Activated B cell treated with CpG ODN at 0.5 μM for 24 hours (primary cell): ENCODE data around the gene SLFNL1. TPM values are rescaled to one million over a fixed set of nuclear protein-coding genes. Genes with fewer than 3 reads are reported as not detected.

Experiments
- ATAC-seq: fragments of 200-7000 bp; cut with Tn5 transposase; one replicate; pipeline ENCODE4 v1.10.0; 2021; ENCODE audit warnings: low read depth, mild to moderate bottlenecking, moderate library complexity
- CTCF ChIA-PET: fragments of 350-600 bp; sonication (Branson Sonifier 250); formaldehyde crosslinking; loops from one replicate; lab custom pipeline; 2021; ENCODE audit warnings: antibody characterized with exemption; lab: Charles Lee
- POLR2A ChIA-PET: fragments of 350-600 bp; sonication (Branson Sonifier 250); formaldehyde crosslinking; loops from one replicate; lab custom pipeline; 2021; ENCODE audit warnings: antibody characterized with exemption; lab: Charles Lee
- DNase-seq: peaks from one replicate; pipeline ENCODE4 v3.0.0; 2022
- H3K27ac Mint-ChIP-seq: one replicate; pipeline ENCODE4 v1.8.0; 2020; ENCODE audit warnings: mixed read lengths
- H3K27me3 Mint-ChIP-seq: one replicate; pipeline ENCODE4 v1.8.0; 2021; ENCODE audit warnings: mixed read lengths
- H3K36me3 Mint-ChIP-seq: one replicate; pipeline ENCODE4 v1.8.0; 2021; ENCODE audit warnings: low read depth, mixed read lengths
- H3K4me1 Mint-ChIP-seq: one replicate; pipeline ENCODE4 v1.8.0; 2021; ENCODE audit warnings: mixed read lengths
- H3K4me3 Mint-ChIP-seq: one replicate; pipeline ENCODE4 v1.8.0; 2020; ENCODE audit warnings: mild to moderate bottlenecking, mixed read lengths
- H3K9me3 Mint-ChIP-seq: one replicate; pipeline ENCODE4 v1.8.0; 2020; ENCODE audit warnings: mixed read lengths
- CTCF ChIP-seq: fragments of 200-600 bp; IDR thresholded peaks from one replicate; pipeline ENCODE4 v1.8.0; 2022; ENCODE audit warnings: antibody characterized with exemption, mild to moderate bottlenecking
- intact Hi-C: fragments of 100-400 bp; cut with micrococcal nuclease; formaldehyde crosslinking; loops from one replicate; pipeline ENCODE4 v1.15.1; 2024
- total RNA-seq: library from RNA; stranded (reverse); gene quantifications from 2 replicates; pipeline ENCODE4 v1.2.3, GENCODE V29; 2022

SLFNL1 gene
- total RNA-seq, 1 donor from 2014 or later = 0.47 TPM

DNA sequence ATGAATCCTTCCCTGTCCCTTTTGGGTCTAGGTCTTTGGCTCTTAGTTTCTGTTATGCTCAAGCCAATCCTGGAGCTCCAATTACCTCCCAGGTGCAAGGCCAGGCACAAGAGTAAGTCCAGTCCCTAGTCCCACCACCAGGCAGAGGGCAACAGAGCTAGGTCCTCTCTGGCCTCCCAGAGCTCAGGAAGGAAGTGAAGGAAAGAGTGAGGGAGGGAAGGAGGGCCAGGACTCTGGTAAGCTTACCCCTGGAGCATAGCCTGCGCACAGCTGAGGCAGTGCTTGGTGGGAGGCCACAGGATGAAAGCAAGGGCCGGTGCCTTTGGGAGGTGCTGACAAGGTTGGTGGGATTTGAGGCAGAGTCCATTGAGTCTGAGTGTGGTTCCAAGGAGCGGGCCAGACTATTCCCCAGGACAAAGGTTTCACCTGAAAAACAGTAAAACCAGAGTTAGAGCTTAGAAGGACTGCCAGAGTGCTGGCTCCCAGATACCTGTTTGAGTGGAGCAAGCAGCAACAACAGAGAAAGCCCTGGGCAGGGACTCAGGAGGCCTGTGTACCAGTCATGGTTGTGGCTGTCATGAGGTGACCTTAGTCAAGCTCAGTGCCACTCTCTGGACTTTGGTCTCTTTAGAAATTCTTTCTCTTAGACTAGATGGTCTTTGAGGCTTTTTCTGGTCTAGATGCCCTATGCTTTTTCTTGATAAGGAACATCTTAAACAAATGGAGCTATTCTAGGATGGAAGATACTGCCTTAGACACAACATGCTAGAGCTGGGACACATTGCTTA lies 15.8 kb upstream of the SLFNL1 start:
- intact Hi-C loops = no loop called here
- POLR2A ChIA-PET = no interaction called here
- ATAC-seq (no peak), DNase-seq (no peak)
- Mint-ChIP-seq H3K27me3 (no peaks in the 10 kb centered on the region), H3K4me1 (peaks cover 3% of the 10 kb centered on the region), H3K27ac (no peak overlapping the region), H3K9me3 (no peaks in the 10 kb centered on the region), H3K36me3 (peaks cover 42% of the 10 kb centered on the region), H3K4me3 (no peak overlapping the region)
- no peak for TF ChIP-seq CTCF
- CTCF ChIA-PET = interaction anchor here (0.6 to 0.7 kb wide), 2 partner anchors 380 to 431 kb away, joined by 3 to 4 read pairs; no protein-coding TSS in a partner anchor

GRCh38 chr1:41033272-41033671 lies 11.7 kb upstream of the SLFNL1 start:
- ATAC-seq (no peak), DNase-seq (no peak)
- ChIA-PET CTCF (no interaction called here), POLR2A (no interaction called here)
- intact Hi-C loops = no loop called here
- Mint-ChIP-seq H3K36me3 (peaks cover 47% of the 10 kb centered on the region), H3K4me3 (no peak overlapping the region), H3K27ac (no peak overlapping the region), H3K9me3 (no peaks in the 10 kb centered on the region), H3K27me3 (no peaks in the 10 kb centered on the region), H3K4me1 (no peaks in the 10 kb centered on the region)
- no peak for TF ChIP-seq CTCF

DNA sequence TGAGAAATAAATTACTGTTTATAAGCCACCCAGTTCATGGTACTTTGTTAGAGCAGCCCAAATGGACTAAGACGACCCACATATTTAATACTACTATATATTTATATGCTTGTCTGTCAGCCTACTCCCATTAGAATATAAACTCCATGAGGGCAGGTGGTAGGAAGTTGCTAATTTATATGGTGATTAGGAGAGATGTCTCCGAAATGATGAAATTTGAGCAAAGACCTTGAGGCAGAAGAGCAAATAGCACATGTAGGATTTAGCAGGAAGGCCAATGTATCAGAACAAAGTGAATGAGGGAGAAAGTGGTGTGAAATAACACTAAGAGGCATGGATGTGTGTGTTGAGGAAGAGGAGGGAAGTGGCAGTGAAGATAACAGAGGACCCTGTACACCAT lies 10.6 kb upstream of the SLFNL1 start:
- intact Hi-C loops = no loop called here
- Mint-ChIP-seq H3K27me3 (no peaks in the 10 kb centered on the region), H3K4me1 (peaks cover 3% of the 10 kb centered on the region), H3K9me3 (no peaks in the 10 kb centered on the region), H3K4me3 (no peak overlapping the region), H3K27ac (no peak overlapping the region), H3K36me3 (peaks cover 52% of the 10 kb centered on the region)
- ATAC-seq (no peak), DNase-seq (no peak)
- POLR2A ChIA-PET = no interaction called here
- no peak for TF ChIP-seq CTCF
- CTCF ChIA-PET = no interaction called here

- Mint-ChIP-seq H3K36me3 (peaks cover 56% of the 10 kb centered on the region), H3K4me1 (peaks cover 12% of the 10 kb centered on the region), H3K27me3 (no peaks in the 10 kb centered on the region), H3K4me3 (no peak overlapping the region), H3K27ac (no peak overlapping the region), H3K9me3 (no peaks in the 10 kb centered on the region)
- CTCF ChIA-PET = no interaction called here
- POLR2A ChIA-PET = no interaction called here
- no peak for TF ChIP-seq CTCF
- ATAC-seq (no peak), DNase-seq (no peak)
- intact Hi-C loops = no loop called here
Observed at GRCh38 chr1:41030872-41031616, 9.5 kb upstream of the SLFNL1 start.

GRCh38 chr1:41028034-41028642 lies 6.6 kb upstream of the SLFNL1 start:
- ChIA-PET POLR2A (interaction anchor here (0.7 kb wide), 1 partner anchor 62 kb away, joined by 6 read pairs; no protein-coding TSS in a partner anchor), CTCF (no interaction called here)
- peaks cover 54% of the 10 kb centered on the region for H3K36me3 Mint-ChIP-seq
- no peaks in the 10 kb centered on the region for H3K27me3 Mint-ChIP-seq
- no peak overlapping the region for H3K4me3 Mint-ChIP-seq
- no peak overlapping the region for H3K27ac Mint-ChIP-seq
- H3K9me3 Mint-ChIP-seq = no peaks in the 10 kb centered on the region
- DNase-seq = no peak
- no peak for TF ChIP-seq CTCF
- no peak for ATAC-seq
- H3K4me1 Mint-ChIP-seq = peaks cover 25% of the 10 kb centered on the region
- intact Hi-C loops = no loop called here
